Omental fat pad (tissue), 4 donors: ENCODE data around the gene MVB12B. TPM values are rescaled to one million over a fixed set of nuclear protein-coding genes. Genes with fewer than 3 reads are reported as not detected.

Source experiments
- ATAC-seq: fragments of 150-250 bp; one replicate; pipeline ENCODE4 v1.9.1; 2016; ENCODE audit warnings: mild to moderate bottlenecking, moderate library complexity; ENCODE audit not compliant: low FRiP score
- DNase-seq: peaks from one replicate; pipeline ENCODE4 v3.0.0-alpha.2; 2019; ENCODE audit warnings: low spot score
- total RNA-seq, 4 donors: library from RNA; depleted of rRNA; stranded (reverse); fragments of >200 nt; gene quantifications; one replicate each; pipeline ENCODE4 v1.1.0, GENCODE V29; 2016
- TF ChIP-seq, protein P1 (sequence below), 3 donors: fragments of 450-650 bp; IDR thresholded peaks; one replicate each; pipeline ENCODE4 v1.5.1; 2016 to 2017; ENCODE audit warnings: antibody characterized with exemption in 3 of 3, mild to moderate bottlenecking in 3 of 3, moderate library complexity in 2 of 3

Gene MVB12B
- total RNA-seq, 4 donors from 2014 or later: 5.5 to 21.4 (median 11.6) TPM

DNA sequence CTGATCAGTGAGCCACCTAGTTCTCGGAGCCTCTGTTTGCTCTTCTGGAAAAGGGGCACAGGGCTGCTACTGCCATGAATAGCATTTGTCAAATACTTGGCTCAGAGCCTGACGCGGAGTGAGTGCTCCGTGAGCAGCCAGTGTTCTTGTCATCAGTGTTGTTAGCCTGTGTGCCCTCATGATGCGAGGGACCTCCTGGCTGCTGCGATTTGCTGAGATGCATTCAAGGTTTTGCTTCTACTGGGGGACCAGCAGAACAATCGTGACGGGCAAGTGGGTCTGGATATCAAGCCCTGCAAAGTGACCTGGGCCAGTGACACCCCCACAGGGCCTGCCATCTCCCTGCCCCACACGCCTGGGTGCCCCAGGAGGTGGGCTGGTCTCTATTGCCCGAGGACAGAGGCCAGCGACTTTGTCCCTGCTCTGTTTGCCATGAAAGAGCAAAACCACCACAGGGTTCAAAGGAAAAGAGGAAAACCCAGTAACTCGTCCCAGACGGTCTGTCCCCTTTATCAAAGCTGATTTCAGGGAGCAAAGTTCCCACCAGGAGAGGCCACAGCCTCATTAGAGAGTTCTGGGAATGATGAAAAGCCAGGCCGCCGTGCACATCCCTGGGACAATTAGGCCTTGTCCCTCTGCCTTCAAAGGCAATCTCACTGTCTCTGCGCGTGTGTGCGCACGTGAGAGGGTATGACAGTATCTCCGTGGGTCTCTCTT is 200.6 kb downstream of the MVB12B start:
- ATAC-seq (no peak), DNase-seq (no peak)
- TF ChIP-seq, protein P1, sequence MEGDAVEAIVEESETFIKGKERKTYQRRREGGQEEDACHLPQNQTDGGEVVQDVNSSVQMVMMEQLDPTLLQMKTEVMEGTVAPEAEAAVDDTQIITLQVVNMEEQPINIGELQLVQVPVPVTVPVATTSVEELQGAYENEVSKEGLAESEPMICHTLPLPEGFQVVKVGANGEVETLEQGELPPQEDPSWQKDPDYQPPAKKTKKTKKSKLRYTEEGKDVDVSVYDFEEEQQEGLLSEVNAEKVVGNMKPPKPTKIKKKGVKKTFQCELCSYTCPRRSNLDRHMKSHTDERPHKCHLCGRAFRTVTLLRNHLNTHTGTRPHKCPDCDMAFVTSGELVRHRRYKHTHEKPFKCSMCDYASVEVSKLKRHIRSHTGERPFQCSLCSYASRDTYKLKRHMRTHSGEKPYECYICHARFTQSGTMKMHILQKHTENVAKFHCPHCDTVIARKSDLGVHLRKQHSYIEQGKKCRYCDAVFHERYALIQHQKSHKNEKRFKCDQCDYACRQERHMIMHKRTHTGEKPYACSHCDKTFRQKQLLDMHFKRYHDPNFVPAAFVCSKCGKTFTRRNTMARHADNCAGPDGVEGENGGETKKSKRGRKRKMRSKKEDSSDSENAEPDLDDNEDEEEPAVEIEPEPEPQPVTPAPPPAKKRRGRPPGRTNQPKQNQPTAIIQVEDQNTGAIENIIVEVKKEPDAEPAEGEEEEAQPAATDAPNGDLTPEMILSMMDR (IDR thresholded peaks at IDR 0.05): no peak

- TF ChIP-seq, protein P1 (IDR thresholded peaks at IDR 0.05): no peak
- no peak for DNase-seq
- no peak for ATAC-seq
These were observed 201.5 kb downstream of the MVB12B start for GRCh38 chr9:126528111-126528510.

DNA sequence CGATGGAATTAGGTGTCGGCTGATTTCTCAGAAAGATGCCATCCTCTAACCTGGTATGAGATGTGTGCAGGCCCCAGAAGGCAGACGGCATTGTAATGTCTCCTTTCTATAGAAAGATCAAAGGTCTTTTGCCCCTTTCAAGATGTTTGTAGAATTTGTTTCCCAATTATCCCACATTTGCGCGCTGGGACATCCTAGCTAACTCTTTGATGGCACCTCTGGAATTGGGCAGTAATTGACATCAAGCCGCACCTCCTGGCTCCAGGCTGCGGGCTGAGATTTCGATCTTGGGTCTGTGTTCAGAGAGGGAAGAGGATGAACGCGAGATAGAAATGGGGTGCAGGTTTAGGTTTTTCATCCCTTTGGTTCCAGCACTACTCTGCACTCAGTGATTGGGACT is 202.3 kb downstream of the MVB12B start:
- ATAC-seq (no peak), DNase-seq (no peak)
- TF ChIP-seq, protein P1 (IDR thresholded peaks at IDR 0.05): no peak

DNA sequence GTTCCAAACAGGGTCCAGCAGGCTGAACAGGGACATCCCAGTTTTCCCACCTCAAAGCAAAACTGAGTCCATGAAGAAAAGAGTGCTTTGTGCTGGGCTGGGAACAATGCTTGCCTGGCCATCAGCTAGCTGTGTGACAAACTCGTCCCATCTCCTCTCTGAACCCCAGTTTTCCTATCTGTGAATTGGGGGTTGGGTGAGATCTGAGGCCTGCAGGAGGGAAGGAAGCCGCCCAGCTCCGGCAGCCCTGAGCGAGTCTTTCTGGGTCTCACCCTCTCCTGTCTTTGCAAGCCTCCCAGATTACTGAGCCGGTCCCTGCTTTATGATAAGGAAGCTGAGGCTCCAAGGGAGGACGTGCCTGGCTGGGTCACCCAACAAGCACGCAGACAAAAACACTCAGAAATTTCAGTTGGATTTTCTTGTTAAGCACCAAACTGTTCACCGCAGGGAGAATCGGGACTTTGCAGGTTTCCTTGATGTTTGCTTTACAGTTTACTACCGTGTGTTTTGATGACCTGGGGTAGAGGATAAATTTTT is 204.5 kb downstream of the MVB12B start:
- no peak for ATAC-seq
- TF ChIP-seq, protein P1 (IDR thresholded peaks at IDR 0.05): no peak

GRCh38 chr9:126531591-126531990 is 205.0 kb downstream of the MVB12B start:
- no peak for DNase-seq
- TF ChIP-seq, protein P1 (IDR thresholded peaks at IDR 0.05): no peak
- ATAC-seq: no peak

More for the DNA sequence above, 204.5 kb downstream of the MVB12B start:
- DNase-seq: no peak

DNA sequence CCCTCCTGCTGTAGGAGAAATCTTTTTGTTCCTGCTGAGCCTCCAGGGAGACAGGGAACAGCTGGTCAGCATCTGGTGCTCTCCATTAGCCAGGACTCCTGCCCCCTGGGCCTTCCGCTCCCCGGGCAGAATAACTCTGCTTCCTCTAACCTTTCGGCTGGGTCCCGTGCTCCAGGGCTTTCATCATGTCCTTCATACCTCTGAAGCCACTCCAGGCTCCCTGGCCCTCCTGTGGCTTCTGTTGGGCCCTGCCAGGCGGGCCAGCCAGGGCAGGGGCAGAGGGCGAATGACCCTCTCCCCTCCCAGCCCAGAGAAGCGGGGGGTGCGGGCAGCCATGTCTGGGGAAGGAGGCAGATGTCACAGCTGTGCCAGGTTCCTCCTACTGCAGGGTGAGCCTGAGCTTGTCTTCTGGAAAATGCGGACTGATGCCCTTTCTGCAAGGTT is 205.4 kb downstream of the MVB12B start:
- no peak for DNase-seq
- TF ChIP-seq, protein P1 (IDR thresholded peaks at IDR 0.05): no peak
- ATAC-seq: no peak

DNA sequence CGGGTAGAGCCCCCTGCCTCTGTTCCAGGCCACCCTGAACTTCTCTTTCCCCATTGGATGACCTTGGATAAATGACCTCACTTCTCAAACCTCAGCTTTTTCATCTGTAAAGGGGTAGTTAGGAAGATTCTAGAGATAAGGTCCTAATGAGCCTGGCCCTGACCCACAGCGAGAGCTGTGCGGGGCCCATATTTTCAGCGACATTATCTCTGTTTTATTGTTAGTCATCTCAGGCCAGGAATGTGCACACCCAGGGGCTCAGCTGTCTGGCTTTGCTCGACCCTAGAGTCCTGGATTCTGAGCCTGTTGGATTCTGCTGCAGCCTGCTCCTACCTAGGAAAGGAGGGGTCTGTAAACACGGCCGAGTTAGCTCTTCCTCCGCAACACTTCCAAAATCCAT is 205.9 kb downstream of the MVB12B start:
- ATAC-seq (no peak), DNase-seq (no peak)
- TF ChIP-seq, protein P1 (IDR thresholded peaks at IDR 0.05): no peak
